ENCODE measurements around the gene CLEC3A. TPM values are rescaled to one million over a fixed set of nuclear protein-coding genes. Genes with fewer than 3 reads are reported as not detected.

Gene CLEC3A
- total RNA-seq, 1 donor from 2014 or later: not detected

Other genes with a start within 250 kb of the CLEC3A start
- gene VAT1L, start 234.0 kb upstream of the CLEC3A start, total RNA-seq: 20.6 TPM
- 13.1 TPM for gene WWOX, start 77.1 kb downstream of the CLEC3A start, total RNA-seq

All from Right ventricle myocardium inferior (tissue), 1 donor.